Ishikawa (cell line): ENCODE measurements around the gene THOC7.

Experiments
- CEBPB ChIP-seq: IDR thresholded peaks from 2 replicates; pipeline ENCODE4 v1.6.1; 2012
- CREB1 ChIP-seq: IDR thresholded peaks from 2 replicates; pipeline ENCODE4 v1.6.1; 2012; ENCODE audit warnings: low read depth
- EGR1 ChIP-seq: IDR thresholded peaks from 2 replicates; pipeline ENCODE4 v1.6.1; 2012
- EP300 ChIP-seq: IDR thresholded peaks from 2 replicates; pipeline ENCODE4 v1.6.1; 2012; ENCODE audit warnings: borderline replicate concordance
- FOXM1 ChIP-seq: IDR thresholded peaks from 2 replicates; pipeline ENCODE4 v1.6.1; 2012; ENCODE audit warnings: low read depth, borderline replicate concordance
- MAX ChIP-seq: IDR thresholded peaks from 2 replicates; pipeline ENCODE4 v1.6.1; 2012
- NFIC ChIP-seq: IDR thresholded peaks from 2 replicates; pipeline ENCODE4 v1.6.1; 2012
- RAD21 ChIP-seq: IDR thresholded peaks from 2 replicates; pipeline ENCODE4 v1.6.1; 2012; ENCODE audit warnings: low read depth
- REST ChIP-seq: IDR thresholded peaks from 2 replicates; pipeline ENCODE4 v1.6.1; 2012; ENCODE audit warnings: low read depth, mild to moderate bottlenecking
- TAF1 ChIP-seq: IDR thresholded peaks from 2 replicates; pipeline ENCODE4 v1.6.1; 2012; ENCODE audit warnings: low read depth, mild to moderate bottlenecking
- TCF12 ChIP-seq: IDR thresholded peaks from 2 replicates; pipeline ENCODE4 v1.6.1; 2012; ENCODE audit warnings: low read depth
- TEAD4 ChIP-seq: IDR thresholded peaks from 2 replicates; pipeline ENCODE4 v1.6.1; 2012
- USF1 ChIP-seq: IDR thresholded peaks from 2 replicates; pipeline ENCODE4 v1.6.1; 2012
- YY1 ChIP-seq: IDR thresholded peaks from 2 replicates; pipeline ENCODE4 v1.6.1; 2012; ENCODE audit warnings: low read depth
- ZBTB7A ChIP-seq: IDR thresholded peaks from 2 replicates; pipeline ENCODE4 v1.6.1; 2012; ENCODE audit warnings: low read depth

THOC7 gene

GRCh38 chr3:63809607-63810006, 54.0 kb downstream of the THOC7 start:
- TF ChIP-seq EP300 = no peak
- TF ChIP-seq REST = no peak
- no peak for TF ChIP-seq EGR1
- no peak for TF ChIP-seq TAF1

GRCh38 chr3:63808633-63809032, 55.0 kb downstream of the THOC7 start:
- TF ChIP-seq EP300 (no peak), MAX (no peak), CREB1 (no peak), REST (no peak), YY1 (no peak), NFIC (no peak), CEBPB (no peak), ZBTB7A (no peak), EGR1 (no peak), RAD21 (no peak), TEAD4 (no peak), FOXM1 (no peak)

- TF ChIP-seq TCF12 (no peak), NFIC (no peak), TAF1 (no peak), TEAD4 (no peak), RAD21 (no peak), CEBPB (no peak), YY1 (no peak), ZBTB7A (no peak), FOXM1 (no peak), REST (no peak), EP300 (no peak), MAX (no peak), USF1 (no peak), CREB1 (no peak), EGR1 (no peak)
These were observed 55.5 kb downstream of the THOC7 start for GRCh38 chr3:63807961-63808565.

GRCh38 chr3:63803911-63804310, 59.7 kb downstream of the THOC7 start:
- no peak for TF ChIP-seq FOXM1
- no peak for TF ChIP-seq CREB1
- no peak for TF ChIP-seq CEBPB
- TF ChIP-seq ZBTB7A = no peak
- TF ChIP-seq USF1 = no peak
- TF ChIP-seq EGR1 = no peak
- TF ChIP-seq YY1 = no peak
- TF ChIP-seq TAF1 = no peak
- TF ChIP-seq REST = no peak
- no peak for TF ChIP-seq NFIC
- TF ChIP-seq RAD21 = no peak
- no peak for TF ChIP-seq MAX
- no peak for TF ChIP-seq EP300
- TF ChIP-seq TCF12 = no peak
